ENCODE results near the gene FNDC5. TPM values are rescaled to one million over a fixed set of nuclear protein-coding genes. Genes with fewer than 3 reads are reported as not detected.

FNDC5 gene
- polyA plus RNA-seq, 2 of the 4 experiments (the other 2 are of a cell fraction): 0.26 to 0.99 TPM

- TF ChIP-seq ZFP36 (IDR thresholded peaks at IDR 0.05; ENCODE audit: borderline replicate concordance, partially characterized antibody) (no peak), CBX8 (IDR thresholded peaks at IDR 0.05) (no peak), TP53 (CRISPR knock-in tag; IDR thresholded peaks at IDR 0.05) (no peak), BHLHE40 (IDR thresholded peaks at IDR 0.05; ENCODE audit: low read depth, low read length) (no peak), EHMT2 (IDR thresholded peaks at IDR 0.05; ENCODE audit: low read depth) (no peak)
Measured at GRCh38 chr1:32895325-32896215, 24.9 kb upstream of the FNDC5 start (continued).

GRCh38 chr1:32894681-32895080 lies 24.0 kb upstream of the FNDC5 start:
- WGBS (ENCODE audit: missing lambda C conversion rate): 95% methylated on average over 3 of the region's 6 CpGs
- H3K4me1 ChIP-seq: 0 out of 3 replicates have a peak, but pooled peaks cover 3% of the 10 kb centered on the region
- H3K27ac ChIP-seq: no peak overlapping the region
- no peak overlapping the region for H3K4me2 ChIP-seq
- DNase-seq (ENCODE audit: low read depth in 1 of 2, low spot score in 1 of 2): no peak
- ChIA-PET POLR2A (no interaction called here), CTCF (interaction anchor here (0.6 to 3.8 kb wide), 6 partner anchors 12 to 192 kb away, joined by 3 to 15 read pairs (median 4); partner anchors contain the start of gene FNDC5)
- FAIRE-seq: no peak
- no peaks in the 10 kb centered on the region for H3K9me3 ChIP-seq
- ATAC-seq: no peak
- TF ChIP-seq SMC3 (IDR thresholded peaks at IDR 0.05) (no peak), BCL3 (IDR thresholded peaks at IDR 0.05) (no peak), NPAS2 (CRISPR knock-in tag; IDR thresholded peaks at IDR 0.05; ENCODE audit: borderline replicate concordance) (no peak), ZNF302 (CRISPR knock-in tag; IDR thresholded peaks at IDR 0.05) (no peak)
- no peak overlapping the region for H3K4me3 ChIP-seq

GRCh38 chr1:32894019-32894600 lies 23.4 kb upstream of the FNDC5 start:
- no peak for ATAC-seq
- DNase-seq (ENCODE audit: low read depth in 1 of 2, low spot score in 1 of 2): no peak
- H3K4me1 ChIP-seq: 0 out of 3 replicates have a peak, but pooled peaks cover 3% of the 10 kb centered on the region
- ChIA-PET POLR2A (interaction anchor here (0.5 kb wide), 1 partner anchor 195 kb away, joined by 3 read pairs; no protein-coding TSS in a partner anchor), CTCF (interaction anchor here (0.6 to 3.8 kb wide), 9 partner anchors 9 to 163 kb away, joined by 3 to 15 read pairs (median 3); partner anchors contain the start of gene FNDC5)
- no peak overlapping the region; the same call in 2 of the 3 replicates for H3K4me3 ChIP-seq
- FAIRE-seq: no peak
- H3K27ac ChIP-seq: peak overlapping the region in 1 of 2 experiments; percentile 88; a peak in 3 of 6 replicates
- WGBS (ENCODE audit: missing lambda C conversion rate): no CpG with 5 or more reads among the region's 8 CpGs
- TF ChIP-seq REST (IDR thresholded peaks at IDR 0.05) (no peak), BCL3 (IDR thresholded peaks at IDR 0.05) (no peak), MAZ (IDR thresholded peaks at IDR 0.05; ENCODE audit: borderline replicate concordance, low read depth, low read length) (no peak), HOXB13 (CRISPR knock-in tag; IDR thresholded peaks at IDR 0.05; ENCODE audit: low read depth) (no peak), HOXA7 (CRISPR knock-in tag; IDR thresholded peaks at IDR 0.05) (no peak), E2F6 (IDR thresholded peaks at IDR 0.05; ENCODE audit: borderline replicate concordance, low read depth) (no peak), ATOH8 (CRISPR knock-in tag; IDR thresholded peaks at IDR 0.05; ENCODE audit: low read depth) (no peak), FOSL2 (IDR thresholded peaks at IDR 0.05) (no peak), FOSL2 (CRISPR knock-in tag; IDR thresholded peaks at IDR 0.05) (no peak), ZSCAN20 (CRISPR knock-in tag; IDR thresholded peaks at IDR 0.05) (no peak), ZNF302 (CRISPR knock-in tag; IDR thresholded peaks at IDR 0.05) (no peak), POLR2A (IDR thresholded peaks at IDR 0.05; ENCODE audit: low read length) (no peak), ZFP36 (IDR thresholded peaks at IDR 0.05; ENCODE audit: borderline replicate concordance, partially characterized antibody) (no peak), JUNB (IDR thresholded peaks at IDR 0.05) (no peak)
- no peaks in the 10 kb centered on the region for H3K9me3 ChIP-seq
- peak overlapping the region; percentile 99 for H3K4me2 ChIP-seq
